Stimulated activated naive B cell treated with anti-CD40 and anti-IgM and Interleukin-4, amounts not matched to agents 10 μg/mL and 1 μg/mL and 100 μg/mL, for 72 hours (primary cell): ENCODE results near the gene FOXL1.

Experiments used
- ATAC-seq, 2 donors: fragments of 150-1000 bp; cut with Tn5 transposase; replicated peaks; 2 replicates each; pipeline ENCODE4 v1.10.0; 2021; ENCODE audit warnings: moderate library complexity in 1 of 2
- DNase-seq: peaks from one replicate; pipeline ENCODE4 v3.0.0; 2021
- H3K27ac Mint-ChIP-seq: one replicate; pipeline ENCODE4 v1.8.0; 2022; ENCODE audit warnings: mild to moderate bottlenecking, mixed read lengths
- H3K27me3 Mint-ChIP-seq, 2 donors: one replicate each; pipeline ENCODE4 v1.8.0; 2022; ENCODE audit warnings: mixed read lengths in 2 of 2
- H3K36me3 Mint-ChIP-seq, 2 donors: one replicate each; pipeline ENCODE4 v1.8.0; 2022; ENCODE audit warnings: mixed read lengths in 2 of 2, mild to moderate bottlenecking in 1 of 2
- H3K4me1 Mint-ChIP-seq, 2 donors: one replicate each; pipeline ENCODE4 v1.8.0; 2022; ENCODE audit warnings: mixed read lengths in 2 of 2, mild to moderate bottlenecking in 1 of 2
- H3K4me3 Mint-ChIP-seq, 2 donors: one replicate each; pipeline ENCODE4 v1.8.0; 2022; ENCODE audit warnings: mild to moderate bottlenecking in 2 of 2, mixed read lengths in 2 of 2, moderate library complexity in 1 of 2
- H3K9me3 Mint-ChIP-seq, 2 donors: one replicate each; pipeline ENCODE4 v1.8.0; 2022; ENCODE audit warnings: mixed read lengths in 2 of 2, mild to moderate bottlenecking in 1 of 2

Gene FOXL1

DNA sequence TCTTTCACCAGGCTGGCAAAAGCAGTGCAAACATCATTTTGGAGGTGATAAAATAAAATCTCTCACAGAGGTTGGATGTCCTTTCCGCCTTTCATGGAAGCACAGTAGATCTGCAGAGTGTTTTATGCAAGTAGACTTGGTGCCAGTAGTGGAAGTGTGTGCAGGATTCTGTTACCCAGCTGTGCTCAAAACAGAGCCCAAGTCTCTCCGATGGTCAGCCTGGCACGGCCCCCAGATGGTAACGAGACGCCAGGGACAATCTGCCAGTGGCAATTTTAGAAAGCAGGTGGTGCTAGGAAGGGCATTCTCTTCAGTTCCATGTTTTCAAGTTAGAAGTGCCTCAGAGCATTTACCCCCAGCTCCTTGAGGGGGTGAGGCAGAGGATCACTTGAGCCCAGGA is 21.8 kb upstream of the FOXL1 start:
- H3K4me3 Mint-ChIP-seq, result peak overlapping the region in 1 of 2 donors; percentile 10
- no peak for DNase-seq
- ATAC-seq, result no peak
- H3K27ac Mint-ChIP-seq, result no peak overlapping the region
- H3K36me3 Mint-ChIP-seq, result peaks cover 15 to 20% of the 10 kb centered on the region in 2 donors
- H3K4me1 Mint-ChIP-seq, result peaks cover 7 to 20% of the 10 kb centered on the region in 2 donors
- H3K27me3 Mint-ChIP-seq, result peaks cover 14 to 26% of the 10 kb centered on the region in 2 donors
- no peaks in the 10 kb centered on the region for H3K9me3 Mint-ChIP-seq

DNA sequence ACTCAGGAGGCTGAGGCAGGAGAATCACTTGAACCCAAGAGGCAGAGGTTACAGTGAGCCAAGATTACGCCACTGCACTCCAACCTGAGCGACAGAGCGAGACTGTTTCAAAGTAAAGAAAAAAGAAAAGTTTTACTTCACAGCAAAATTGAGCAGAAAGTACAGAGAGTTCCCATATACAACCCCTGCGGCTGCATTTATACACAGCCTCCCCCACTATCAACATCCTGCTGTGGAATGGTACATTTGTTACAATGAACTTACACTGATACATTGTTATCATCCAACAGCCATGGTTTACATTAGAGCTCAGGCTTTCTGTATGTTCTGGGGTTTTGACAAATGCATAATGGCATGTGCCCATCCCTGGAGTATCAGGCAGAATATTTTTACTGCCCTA is 20.8 kb upstream of the FOXL1 start:
- ATAC-seq, result no peak
- peaks cover 7 to 20% of the 10 kb centered on the region in 2 donors for H3K4me1 Mint-ChIP-seq
- no peak overlapping the region for H3K27ac Mint-ChIP-seq
- H3K36me3 Mint-ChIP-seq, result peaks cover 13 to 15% of the 10 kb centered on the region in 2 donors
- no peaks in the 10 kb centered on the region for H3K9me3 Mint-ChIP-seq
- H3K27me3 Mint-ChIP-seq, result peaks cover 22 to 34% of the 10 kb centered on the region in 2 donors
- no peak overlapping the region for H3K4me3 Mint-ChIP-seq
- no peak for DNase-seq

- Mint-ChIP-seq H3K27me3 (peaks cover 32 to 37% of the 10 kb centered on the region in 2 donors), H3K4me1 (peaks cover 8 to 25% of the 10 kb centered on the region in 2 donors), H3K36me3 (peaks cover 11 to 13% of the 10 kb centered on the region in 2 donors), H3K27ac (no peak overlapping the region), H3K4me3 (no peak overlapping the region), H3K9me3 (no peaks in the 10 kb centered on the region)
- no peak for ATAC-seq
- DNase-seq, result no peak
Measured at GRCh38 chr16:86558355-86559193, 19.8 kb upstream of the FOXL1 start.

DNA sequence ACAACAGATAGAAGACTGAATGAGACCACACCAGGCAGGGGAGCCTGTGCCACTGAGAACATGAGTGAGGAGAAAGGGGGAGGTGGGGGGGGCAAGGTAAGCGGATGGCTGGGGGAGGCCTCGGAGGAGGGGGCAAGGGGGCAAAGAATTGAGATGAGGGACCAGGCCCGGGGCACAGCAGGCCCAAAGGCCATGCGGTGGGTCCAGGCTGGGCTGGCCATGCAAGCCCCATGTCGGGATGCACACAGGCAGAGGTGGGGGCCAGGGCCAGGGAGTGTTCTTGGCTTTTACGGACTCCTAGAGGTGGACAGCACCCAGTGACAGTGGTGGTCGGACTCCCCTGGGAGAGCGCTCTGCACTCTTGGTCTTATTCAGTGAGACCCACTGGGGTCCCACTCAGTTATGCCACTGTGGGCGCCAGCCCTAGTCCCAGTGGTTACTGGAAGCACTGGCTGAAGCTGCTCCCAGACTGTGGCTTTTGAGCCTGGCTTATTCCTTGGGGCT is 18.5 kb upstream of the FOXL1 start:
- peaks cover 4 to 6% of the 10 kb centered on the region in 2 donors for H3K36me3 Mint-ChIP-seq
- no peaks in the 10 kb centered on the region for H3K9me3 Mint-ChIP-seq
- ATAC-seq (no peak), DNase-seq (no peak)
- H3K27ac Mint-ChIP-seq, result no peak overlapping the region
- peaks cover 44 to 50% of the 10 kb centered on the region in 2 donors for H3K27me3 Mint-ChIP-seq
- H3K4me1 Mint-ChIP-seq, result peaks cover 9 to 23% of the 10 kb centered on the region in 2 donors
- H3K4me3 Mint-ChIP-seq, result no peak overlapping the region

DNA sequence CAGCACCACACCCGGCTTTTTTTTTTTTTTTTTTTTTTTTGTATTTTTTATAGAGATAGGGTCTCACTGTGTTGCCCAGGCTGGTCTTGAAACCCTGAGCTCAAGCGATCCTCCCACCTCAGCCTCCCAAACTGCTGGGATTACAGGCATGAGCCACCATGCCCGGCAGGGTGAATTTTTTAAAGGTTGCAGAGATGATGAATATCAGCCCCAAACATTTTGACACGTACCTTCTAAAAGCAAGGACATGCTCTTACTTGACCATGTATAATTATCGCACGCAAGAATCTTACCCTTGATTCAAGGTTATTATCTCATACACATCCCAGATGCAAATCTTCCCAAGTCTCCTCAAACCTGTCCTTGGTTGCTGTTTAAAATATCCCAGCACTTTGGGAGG is 16.0 kb upstream of the FOXL1 start:
- Mint-ChIP-seq H3K27me3 (peaks cover 57 to 64% of the 10 kb centered on the region in 2 donors), H3K36me3 (no peaks in the 10 kb centered on the region), H3K4me3 (no peak overlapping the region), H3K4me1 (peaks cover 12 to 22% of the 10 kb centered on the region in 2 donors), H3K27ac (no peak overlapping the region), H3K9me3 (no peaks in the 10 kb centered on the region)
- no peak for DNase-seq
- ATAC-seq, result no peak

GRCh38 chr16:86563469-86564345 is 14.6 kb upstream of the FOXL1 start:
- DNase-seq, result peak; percentile 76
- peak overlapping the region; percentile 15 for H3K27ac Mint-ChIP-seq
- H3K27me3 Mint-ChIP-seq, result peaks cover 58 to 64% of the 10 kb centered on the region in 2 donors
- no peaks in the 10 kb centered on the region for H3K36me3 Mint-ChIP-seq
- ATAC-seq, result peak; percentile 73 to 83
- H3K9me3 Mint-ChIP-seq, result no peaks in the 10 kb centered on the region
- peaks cover 14 to 29% of the 10 kb centered on the region in 2 donors for H3K4me1 Mint-ChIP-seq
- H3K4me3 Mint-ChIP-seq, result peak overlapping the region; percentile 52 to 56

GRCh38 chr16:86565181-86565631 is 13.1 kb upstream of the FOXL1 start:
- H3K9me3 Mint-ChIP-seq, result no peaks in the 10 kb centered on the region
- no peak for ATAC-seq
- peaks cover 53 to 55% of the 10 kb centered on the region in 2 donors for H3K27me3 Mint-ChIP-seq
- peaks cover 14 to 32% of the 10 kb centered on the region in 2 donors for H3K4me1 Mint-ChIP-seq
- no peak for DNase-seq
- H3K36me3 Mint-ChIP-seq, result no peaks in the 10 kb centered on the region
- H3K4me3 Mint-ChIP-seq, result peak overlapping the region in 1 of 2 donors; percentile 13
- peak overlapping the region; percentile 82 for H3K27ac Mint-ChIP-seq

DNA sequence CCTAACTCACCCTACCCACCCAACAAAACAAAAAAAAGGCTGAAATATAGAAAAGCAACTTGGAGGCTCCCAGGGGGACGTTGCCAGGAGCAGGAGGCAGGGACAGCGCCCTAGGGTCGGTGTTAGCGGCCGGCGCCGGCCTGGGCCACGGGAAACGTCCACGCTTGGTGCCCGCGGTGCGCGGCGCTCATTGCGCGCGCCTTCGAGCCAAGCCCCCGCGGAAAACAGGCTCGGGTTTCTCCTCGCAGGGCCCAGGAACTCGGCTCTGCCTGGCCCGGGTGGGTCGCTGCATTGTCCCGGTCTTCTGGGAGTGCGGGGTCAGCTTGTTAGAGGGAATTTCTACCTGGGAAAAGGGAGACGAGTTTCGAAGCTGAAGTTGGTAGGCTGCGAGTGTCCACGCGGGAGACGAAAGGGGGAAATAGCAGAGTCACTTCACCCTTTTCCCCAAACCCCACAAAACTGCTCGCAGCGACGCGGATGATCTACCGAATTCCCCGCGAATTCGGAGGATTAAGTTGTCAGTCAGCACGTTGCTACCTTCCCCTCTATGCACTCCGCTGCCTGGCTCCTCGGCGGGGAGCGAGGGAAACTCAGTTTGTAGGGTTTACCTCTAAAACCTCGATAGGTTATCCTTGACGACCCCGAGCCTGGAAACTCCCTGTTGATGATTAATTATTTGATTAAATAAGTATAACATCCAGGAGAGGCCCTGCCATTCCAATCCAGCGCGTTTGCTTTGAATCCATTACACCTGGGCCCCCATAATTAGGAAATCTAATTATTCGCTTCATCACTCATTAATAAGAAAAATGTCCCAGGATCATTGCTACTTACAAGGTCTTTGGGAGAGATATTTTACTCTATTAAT is 12.5 kb upstream of the FOXL1 start:
- Mint-ChIP-seq H3K27me3 (peaks cover 55 to 58% of the 10 kb centered on the region in 2 donors), H3K36me3 (no peaks in the 10 kb centered on the region), H3K9me3 (no peaks in the 10 kb centered on the region), H3K27ac (peak overlapping the region; percentile 82), H3K4me3 (peak overlapping the region in 1 of 2 donors; percentile 13), H3K4me1 (peaks cover 14 to 32% of the 10 kb centered on the region in 2 donors)
- no peak for DNase-seq
- no peak for ATAC-seq

GRCh38 chr16:86566601-86566965 is 11.8 kb upstream of the FOXL1 start, which contains the start of gene FOXC2:
Gene FOXC2 (plus strand): TSS chr16:86566829. CDS start chr16:86567336, 507 bp downstream.
- Mint-ChIP-seq H3K27ac (peak within 1 kb of the TSS; percentile 87), H3K27me3 (peaks cover 63 to 64% of the 10 kb centered on the region in 2 donors)
- no peak for DNase-seq

GRCh38 chr16:86566966-86567700 is 11.2 kb upstream of the FOXL1 start:
- H3K4me3 Mint-ChIP-seq, result peak overlapping the region; percentile 59 to 61
- no peak for ATAC-seq

More at GRCh38 chr16:86566601-86566965, 11.8 kb upstream of the FOXL1 start, which contains the start of gene FOXC2:
- H3K4me1 Mint-ChIP-seq, result peaks cover 14 to 38% of the 10 kb centered on the region in 2 donors
- no peak for ATAC-seq
- H3K4me3 Mint-ChIP-seq, result peak within 1 kb of the TSS; percentile 59 to 61
- H3K36me3 Mint-ChIP-seq, result no peaks in the 10 kb centered on the region
- H3K9me3 Mint-ChIP-seq, result no peaks in the 10 kb centered on the region

GRCh38 chr16:86567701-86568581 is 10.4 kb upstream of the FOXL1 start:
- DNase-seq (no peak), ATAC-seq (no peak)
- H3K4me3 Mint-ChIP-seq, result peak overlapping the region; percentile 59 to 61
- H3K27ac Mint-ChIP-seq, result peak overlapping the region; percentile 87
- H3K27me3 Mint-ChIP-seq, result peaks cover 65 to 67% of the 10 kb centered on the region in 2 donors
- no peaks in the 10 kb centered on the region for H3K9me3 Mint-ChIP-seq
- peaks cover 14 to 38% of the 10 kb centered on the region in 2 donors for H3K4me1 Mint-ChIP-seq
- no peaks in the 10 kb centered on the region for H3K36me3 Mint-ChIP-seq

More at GRCh38 chr16:86566966-86567700, 11.2 kb upstream of the FOXL1 start:
- peaks cover 14 to 38% of the 10 kb centered on the region in 2 donors for H3K4me1 Mint-ChIP-seq
- no peaks in the 10 kb centered on the region for H3K9me3 Mint-ChIP-seq
- peaks cover 64% of the 10 kb centered on the region in 2 donors for H3K27me3 Mint-ChIP-seq
- no peaks in the 10 kb centered on the region for H3K36me3 Mint-ChIP-seq
- H3K27ac Mint-ChIP-seq, result peak overlapping the region; percentile 87
- no peak for DNase-seq
